SK-N-SH treated with all-trans-retinoic acid at 6 μM for 48 hours (cell line): ENCODE results near the gene ZDHHC11B.
"Not testable (repeated sequence)": the region's sequence is repeated elsewhere in the genome, so short reads cannot be mapped to it uniquely, and the experiment has no call there.

ENCODE experiments used
- ARNTL ChIP-seq: fragments of 450-650 bp; formaldehyde crosslinking; IDR thresholded peaks from 2 replicates; pipeline ENCODE4 v1.5.0; 2020; ENCODE audit warnings: low read depth, mild to moderate bottlenecking, moderate library complexity, borderline replicate concordance
- OSR1 ChIP-seq: fragments of 250-450 bp; sonication (Bioruptor Pico); IDR thresholded peaks from 2 replicates; pipeline ENCODE4 v1.8.0; 2022; ENCODE audit warnings: moderate library complexity, mild to moderate bottlenecking, inconsistent platforms
- POU6F1 ChIP-seq: fragments of 250-450 bp; sonication (Bioruptor Pico); IDR thresholded peaks from 2 replicates; pipeline ENCODE4 v1.8.0; 2021; ENCODE audit warnings: low read depth, mild to moderate bottlenecking, moderate library complexity, borderline replicate concordance
- PPARA ChIP-seq: fragments of 250-450 bp; sonication (Bioruptor Pico); IDR thresholded peaks from 2 replicates; pipeline ENCODE4 v1.5.0; 2020; ENCODE audit warnings: mild to moderate bottlenecking, borderline replicate concordance
- RARB ChIP-seq: fragments of 250-450 bp; sonication (Bioruptor Pico); IDR thresholded peaks from 2 replicates; pipeline ENCODE4 v1.8.0; 2021; ENCODE audit warnings: mild to moderate bottlenecking, moderate library complexity
- TOX ChIP-seq: fragments of 250-450 bp; sonication (Bioruptor Pico); IDR thresholded peaks from 2 replicates; pipeline ENCODE4 v1.8.0; 2021; ENCODE audit warnings: mild to moderate bottlenecking, moderate library complexity, borderline replicate concordance
- ZC3H10 ChIP-seq: fragments of 250-450 bp; sonication (Bioruptor Pico); IDR thresholded peaks from 2 replicates; pipeline ENCODE4 v1.5.1; 2021; ENCODE audit warnings: mild to moderate bottlenecking, moderate library complexity
- ZFP3 ChIP-seq: fragments of 250-450 bp; sonication (Bioruptor Pico); IDR thresholded peaks from 2 replicates; pipeline ENCODE4 v1.5.0; 2020; ENCODE audit warnings: mild to moderate bottlenecking, moderate library complexity
- ZFP30 ChIP-seq: fragments of 450-650 bp; formaldehyde crosslinking; IDR thresholded peaks from 2 replicates; pipeline ENCODE4 v1.5.0; 2022; ENCODE audit warnings: mild to moderate bottlenecking, moderate library complexity
- ZNF565 ChIP-seq: fragments of 450-650 bp; formaldehyde crosslinking; conservative IDR thresholded peaks from 2 replicates; pipeline ENCODE4 v1.5.0; 2020; ENCODE audit warnings: low read depth, mild to moderate bottlenecking, moderate library complexity
- ZNF70 ChIP-seq: fragments of 450-650 bp; formaldehyde crosslinking; IDR thresholded peaks from 2 replicates; pipeline ENCODE4 v1.5.0; 2020; ENCODE audit warnings: mild to moderate bottlenecking, moderate library complexity
- TF ChIP-seq, protein P1 (sequence below): fragments of 250-450 bp; sonication (Bioruptor Pico); IDR thresholded peaks from 2 replicates; pipeline ENCODE4 v1.5.0; 2020; ENCODE audit warnings: mild to moderate bottlenecking, moderate library complexity
- TF ChIP-seq, protein P2 (sequence below): fragments of 250-450 bp; sonication (Bioruptor Pico); IDR thresholded peaks from 2 replicates; pipeline ENCODE4 v1.5.1; 2020; ENCODE audit warnings: low read depth, mild to moderate bottlenecking, moderate library complexity
- TF ChIP-seq, protein P3 (sequence below): fragments of 250-450 bp; sonication (Bioruptor Pico); IDR thresholded peaks from 2 replicates; pipeline ENCODE4 v1.8.0; 2020; ENCODE audit warnings: mild to moderate bottlenecking, moderate library complexity, borderline replicate concordance

DNA sequence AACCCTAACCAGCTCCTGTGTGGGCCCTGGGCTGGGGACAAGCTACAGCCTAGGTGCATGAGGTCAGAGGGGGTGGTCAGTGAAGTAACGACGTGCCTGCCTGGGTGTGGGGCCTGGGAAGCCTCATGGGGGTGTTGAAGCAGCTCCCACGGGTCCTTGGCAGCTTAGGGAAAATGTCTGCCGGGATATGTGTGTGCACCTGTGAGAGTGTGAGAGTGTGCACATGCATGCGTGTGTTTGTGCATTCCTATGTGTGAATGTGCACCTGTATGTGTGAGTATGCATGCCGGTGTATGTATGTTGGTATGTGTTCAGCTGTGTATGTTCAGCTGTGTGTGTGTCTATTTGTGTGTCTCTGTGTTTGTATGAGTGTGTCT lies 3.3 kb upstream of the ZDHHC11B start:
- TF ChIP-seq, protein P1, sequence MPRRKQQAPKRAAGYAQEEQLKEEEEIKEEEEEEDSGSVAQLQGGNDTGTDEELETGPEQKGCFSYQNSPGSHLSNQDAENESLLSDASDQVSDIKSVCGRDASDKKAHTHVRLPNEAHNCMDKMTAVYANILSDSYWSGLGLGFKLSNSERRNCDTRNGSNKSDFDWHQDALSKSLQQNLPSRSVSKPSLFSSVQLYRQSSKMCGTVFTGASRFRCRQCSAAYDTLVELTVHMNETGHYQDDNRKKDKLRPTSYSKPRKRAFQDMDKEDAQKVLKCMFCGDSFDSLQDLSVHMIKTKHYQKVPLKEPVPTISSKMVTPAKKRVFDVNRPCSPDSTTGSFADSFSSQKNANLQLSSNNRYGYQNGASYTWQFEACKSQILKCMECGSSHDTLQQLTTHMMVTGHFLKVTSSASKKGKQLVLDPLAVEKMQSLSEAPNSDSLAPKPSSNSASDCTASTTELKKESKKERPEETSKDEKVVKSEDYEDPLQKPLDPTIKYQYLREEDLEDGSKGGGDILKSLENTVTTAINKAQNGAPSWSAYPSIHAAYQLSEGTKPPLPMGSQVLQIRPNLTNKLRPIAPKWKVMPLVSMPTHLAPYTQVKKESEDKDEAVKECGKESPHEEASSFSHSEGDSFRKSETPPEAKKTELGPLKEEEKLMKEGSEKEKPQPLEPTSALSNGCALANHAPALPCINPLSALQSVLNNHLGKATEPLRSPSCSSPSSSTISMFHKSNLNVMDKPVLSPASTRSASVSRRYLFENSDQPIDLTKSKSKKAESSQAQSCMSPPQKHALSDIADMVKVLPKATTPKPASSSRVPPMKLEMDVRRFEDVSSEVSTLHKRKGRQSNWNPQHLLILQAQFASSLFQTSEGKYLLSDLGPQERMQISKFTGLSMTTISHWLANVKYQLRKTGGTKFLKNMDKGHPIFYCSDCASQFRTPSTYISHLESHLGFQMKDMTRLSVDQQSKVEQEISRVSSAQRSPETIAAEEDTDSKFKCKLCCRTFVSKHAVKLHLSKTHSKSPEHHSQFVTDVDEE (CRISPR knock-in tag), result not testable (repeated sequence)
- not testable (repeated sequence) for TF ChIP-seq ZFP30 (CRISPR knock-in tag); ZNF70 (CRISPR knock-in tag); PPARA; TOX; POU6F1 (CRISPR knock-in tag); ZFP3 (CRISPR knock-in tag); RARB (CRISPR knock-in tag); ARNTL (CRISPR knock-in tag); OSR1 (CRISPR knock-in tag); ZNF565 (CRISPR knock-in tag); ZC3H10 (CRISPR knock-in tag)
- TF ChIP-seq, protein P2, sequence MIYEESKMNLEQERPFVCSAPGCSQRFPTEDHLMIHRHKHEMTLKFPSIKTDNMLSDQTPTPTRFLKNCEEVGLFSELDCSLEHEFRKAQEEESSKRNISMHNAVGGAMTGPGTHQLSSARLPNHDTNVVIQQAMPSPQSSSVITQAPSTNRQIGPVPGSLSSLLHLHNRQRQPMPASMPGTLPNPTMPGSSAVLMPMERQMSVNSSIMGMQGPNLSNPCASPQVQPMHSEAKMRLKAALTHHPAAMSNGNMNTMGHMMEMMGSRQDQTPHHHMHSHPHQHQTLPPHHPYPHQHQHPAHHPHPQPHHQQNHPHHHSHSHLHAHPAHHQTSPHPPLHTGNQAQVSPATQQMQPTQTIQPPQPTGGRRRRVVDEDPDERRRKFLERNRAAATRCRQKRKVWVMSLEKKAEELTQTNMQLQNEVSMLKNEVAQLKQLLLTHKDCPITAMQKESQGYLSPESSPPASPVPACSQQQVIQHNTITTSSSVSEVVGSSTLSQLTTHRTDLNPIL, result not testable (repeated sequence)
- TF ChIP-seq, protein P3, sequence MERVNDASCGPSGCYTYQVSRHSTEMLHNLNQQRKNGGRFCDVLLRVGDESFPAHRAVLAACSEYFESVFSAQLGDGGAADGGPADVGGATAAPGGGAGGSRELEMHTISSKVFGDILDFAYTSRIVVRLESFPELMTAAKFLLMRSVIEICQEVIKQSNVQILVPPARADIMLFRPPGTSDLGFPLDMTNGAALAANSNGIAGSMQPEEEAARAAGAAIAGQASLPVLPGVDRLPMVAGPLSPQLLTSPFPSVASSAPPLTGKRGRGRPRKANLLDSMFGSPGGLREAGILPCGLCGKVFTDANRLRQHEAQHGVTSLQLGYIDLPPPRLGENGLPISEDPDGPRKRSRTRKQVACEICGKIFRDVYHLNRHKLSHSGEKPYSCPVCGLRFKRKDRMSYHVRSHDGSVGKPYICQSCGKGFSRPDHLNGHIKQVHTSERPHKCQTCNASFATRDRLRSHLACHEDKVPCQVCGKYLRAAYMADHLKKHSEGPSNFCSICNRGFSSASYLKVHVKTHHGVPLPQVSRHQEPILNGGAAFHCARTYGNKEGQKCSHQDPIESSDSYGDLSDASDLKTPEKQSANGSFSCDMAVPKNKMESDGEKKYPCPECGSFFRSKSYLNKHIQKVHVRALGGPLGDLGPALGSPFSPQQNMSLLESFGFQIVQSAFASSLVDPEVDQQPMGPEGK, result not testable (repeated sequence)
